Upper lobe of left lung (tissue), 4 donors: ENCODE results near the gene HAVCR1.

Experiments
- EP300 ChIP-seq, 4 donors: sonication (generic); formaldehyde crosslinking; IDR thresholded peaks; one replicate each; pipeline ENCODE4 v1.5.1; 2017; ENCODE audit warnings: antibody characterized with exemption in 4 of 4, control low read depth in 2 of 4
- POLR2A ChIP-seq, 4 donors: fragments of 450-650 bp; IDR thresholded peaks; one replicate each; pipeline ENCODE4 v1.5.1; 2016 to 2017; ENCODE audit warnings: antibody characterized with exemption in 4 of 4, mild to moderate bottlenecking in 2 of 4
- POLR2AphosphoS5 ChIP-seq, 2 donors: sonication (generic); formaldehyde crosslinking; IDR thresholded peaks; one replicate each; pipeline ENCODE4 v1.5.1; 2017; ENCODE audit warnings: antibody characterized with exemption in 2 of 2
- TF ChIP-seq, protein P1 (sequence below), 6 experiments: fragments of 450-650 bp in 4 of 6; fragments of 200-600 bp in 2 of 6; sonication (generic) in 2 of 6; IDR thresholded peaks; one replicate each; pipeline ENCODE4 v1.5.1; 2016 to 2019; ENCODE audit warnings: antibody characterized with exemption in 6 of 6

DNA sequence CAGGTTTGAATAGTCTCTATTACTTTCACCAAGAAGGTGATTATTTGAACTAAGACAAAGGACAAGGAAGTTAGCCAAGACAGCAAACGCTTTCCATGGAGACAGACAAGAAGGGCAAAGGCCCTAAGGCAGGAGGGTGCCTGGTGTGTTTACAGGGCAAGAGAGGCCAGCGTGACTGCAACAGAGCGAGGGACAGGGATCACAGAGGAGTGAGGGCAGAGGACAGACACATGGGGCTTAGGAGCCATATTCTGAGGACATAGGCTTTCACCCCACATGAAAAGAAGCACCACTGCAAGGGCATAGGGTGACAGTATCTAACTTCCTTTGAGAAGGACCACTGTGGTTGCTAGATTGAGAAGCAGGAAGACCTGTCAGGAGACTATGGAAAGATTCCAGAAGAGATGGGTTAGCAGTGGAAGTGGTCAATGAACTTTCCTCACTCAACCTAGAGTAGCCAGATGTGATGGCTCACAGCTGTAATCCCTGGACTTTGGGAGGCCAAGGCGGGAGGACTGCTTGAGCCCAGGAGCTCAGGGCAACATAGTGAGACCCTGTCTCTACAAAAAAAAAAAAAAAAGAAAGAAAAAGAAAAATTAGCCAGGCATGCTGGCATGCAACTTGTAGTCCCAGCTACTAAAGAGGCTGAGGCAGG is 5.0 kb upstream of the HAVCR1 start:
- TF ChIP-seq POLR2A (IDR thresholded peaks at IDR 0.05) (no peak), EP300 (IDR thresholded peaks at IDR 0.05) (no peak), POLR2AphosphoS5 (IDR thresholded peaks at IDR 0.05) (no peak)
- TF ChIP-seq, protein P1, sequence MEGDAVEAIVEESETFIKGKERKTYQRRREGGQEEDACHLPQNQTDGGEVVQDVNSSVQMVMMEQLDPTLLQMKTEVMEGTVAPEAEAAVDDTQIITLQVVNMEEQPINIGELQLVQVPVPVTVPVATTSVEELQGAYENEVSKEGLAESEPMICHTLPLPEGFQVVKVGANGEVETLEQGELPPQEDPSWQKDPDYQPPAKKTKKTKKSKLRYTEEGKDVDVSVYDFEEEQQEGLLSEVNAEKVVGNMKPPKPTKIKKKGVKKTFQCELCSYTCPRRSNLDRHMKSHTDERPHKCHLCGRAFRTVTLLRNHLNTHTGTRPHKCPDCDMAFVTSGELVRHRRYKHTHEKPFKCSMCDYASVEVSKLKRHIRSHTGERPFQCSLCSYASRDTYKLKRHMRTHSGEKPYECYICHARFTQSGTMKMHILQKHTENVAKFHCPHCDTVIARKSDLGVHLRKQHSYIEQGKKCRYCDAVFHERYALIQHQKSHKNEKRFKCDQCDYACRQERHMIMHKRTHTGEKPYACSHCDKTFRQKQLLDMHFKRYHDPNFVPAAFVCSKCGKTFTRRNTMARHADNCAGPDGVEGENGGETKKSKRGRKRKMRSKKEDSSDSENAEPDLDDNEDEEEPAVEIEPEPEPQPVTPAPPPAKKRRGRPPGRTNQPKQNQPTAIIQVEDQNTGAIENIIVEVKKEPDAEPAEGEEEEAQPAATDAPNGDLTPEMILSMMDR (IDR thresholded peaks at IDR 0.05): no peak
